Panc1 (cell line): ENCODE data around the gene SLC27A4. TPM values are rescaled to one million over a fixed set of nuclear protein-coding genes. Genes with fewer than 3 reads are reported as not detected.

Source experiments
- ATAC-seq: fragments of 200-7000 bp; cut with Tn5 transposase; 2 replicates; pipeline ENCODE4 v1.9.1; 2020; ENCODE audit warnings: mild to moderate bottlenecking, moderate library complexity
- BruUV-seq: library from RNA; stranded (reverse); fragments of 400-500 nt; replicated peaks from 2 replicates; lab custom pipeline; 2021; lab: Mats Ljungman, UMichigan
- CTCF ChIA-PET: fragments of 300-600 bp; sonication (Branson Sonifier 250); formaldehyde crosslinking; loops from one replicate; lab custom pipeline; 2022; ENCODE audit warnings: antibody characterized with exemption; lab: Charles Lee
- POLR2A ChIA-PET: fragments of 300-600 bp; sonication (Branson Sonifier 250); formaldehyde crosslinking; loops from one replicate; lab custom pipeline; 2022; ENCODE audit warnings: antibody characterized with exemption; lab: Charles Lee
- DNase-seq: peaks from one replicate; pipeline ENCODE4 v3.0.0-alpha.2; 2010; ENCODE audit warnings: low read depth, low spot score
- H3K27ac ChIP-seq: 2 replicates; pipeline ENCODE4 v1.5.1; 2011; ENCODE audit warnings: mild to moderate bottlenecking, low read length, inconsistent platforms
- H3K27me3 ChIP-seq: fragments of 200-500 bp; sonication (Bioruptor generic); 2 replicates; pipeline ENCODE4 v1.6.0; 2014; ENCODE audit warnings: low read length, inconsistent platforms; ENCODE audit not compliant: control insufficient read depth, insufficient read depth
- H3K36me3 ChIP-seq: fragments of 200-500 bp; sonication (Bioruptor generic); 2 replicates; pipeline ENCODE4 v1.5.1; 2014; ENCODE audit warnings: inconsistent platforms, mild to moderate bottlenecking, low read length, moderate library complexity; ENCODE audit not compliant: control insufficient read depth, insufficient read depth
- H3K4me1 ChIP-seq: 2 replicates; pipeline ENCODE4 v1.5.1; 2011; ENCODE audit warnings: inconsistent platforms, mild to moderate bottlenecking, low read length, moderate library complexity; ENCODE audit not compliant: control insufficient read depth, insufficient read depth
- H3K4me3 ChIP-seq, 2 experiments: 2 replicates each; pipeline ENCODE4 v1.5.1; 2011 to 2012; ENCODE audit warnings: low read depth in 2 of 2, low read length in 2 of 2, mild to moderate bottlenecking in 2 of 2, inconsistent platforms in 1 of 2, moderate library complexity in 1 of 2
- H3K9me3 ChIP-seq: fragments of 200-500 bp; sonication (Bioruptor generic); 2 replicates; pipeline ENCODE4 v1.5.1; 2014; ENCODE audit warnings: low read depth, mild to moderate bottlenecking, inconsistent platforms, low read length, moderate library complexity; ENCODE audit not compliant: control insufficient read depth, insufficient read depth
- CTCF ChIP-seq: fragments of 450-650 bp; IDR thresholded peaks from 2 replicates; pipeline ENCODE4 v1.5.1; 2017; ENCODE audit warnings: mild to moderate bottlenecking
- POLR2AphosphoS5 ChIP-seq: IDR thresholded peaks from 2 replicates; pipeline ENCODE4 v1.6.1; 2012; ENCODE audit warnings: mild to moderate bottlenecking, low read depth, low read length, moderate library complexity
- REST ChIP-seq, 2 experiments: IDR thresholded peaks; 2 replicates each; pipeline ENCODE4 v1.6.1; 2011 to 2012; ENCODE audit warnings: low read depth in 2 of 2, control low read depth in 1 of 2, low read length in 1 of 2, mild to moderate bottlenecking in 1 of 2, moderate library complexity in 1 of 2; ENCODE audit not compliant: insufficient read depth in 1 of 2
- SIN3A ChIP-seq: IDR thresholded peaks from 2 replicates; pipeline ENCODE4 v1.6.1; 2012; ENCODE audit warnings: low read depth, mild to moderate bottlenecking, low read length, moderate library complexity, borderline replicate concordance; ENCODE audit not compliant: insufficient read depth
- TCF7L2 ChIP-seq: IDR thresholded peaks from 2 replicates; pipeline ENCODE4 v1.6.1; 2011; ENCODE audit warnings: mild to moderate bottlenecking, low read depth, low read length, inconsistent platforms
- in situ Hi-C: cut with HindIII; loops from 2 replicates; pipeline ENCODE4 v1.10.0; 2016; ENCODE audit warnings: low sequenced_read_pairs, low pct_unique_long_range_greater_than_20kb
- intact Hi-C: fragments of 100-400 bp; cut with micrococcal nuclease; formaldehyde crosslinking; loops from one replicate; pipeline ENCODE4 v1.10.0; 2022; ENCODE audit not compliant: unreplicated experiment
- total RNA-seq: library from RNA; stranded (reverse); gene quantifications from one replicate; pipeline ENCODE4 v1.2.1, GENCODE V29; 2021; ENCODE audit not compliant: unreplicated experiment

Gene SLC27A4
- total RNA-seq, 1 experiment from 2014 or later, result 20.3 TPM

DNA sequence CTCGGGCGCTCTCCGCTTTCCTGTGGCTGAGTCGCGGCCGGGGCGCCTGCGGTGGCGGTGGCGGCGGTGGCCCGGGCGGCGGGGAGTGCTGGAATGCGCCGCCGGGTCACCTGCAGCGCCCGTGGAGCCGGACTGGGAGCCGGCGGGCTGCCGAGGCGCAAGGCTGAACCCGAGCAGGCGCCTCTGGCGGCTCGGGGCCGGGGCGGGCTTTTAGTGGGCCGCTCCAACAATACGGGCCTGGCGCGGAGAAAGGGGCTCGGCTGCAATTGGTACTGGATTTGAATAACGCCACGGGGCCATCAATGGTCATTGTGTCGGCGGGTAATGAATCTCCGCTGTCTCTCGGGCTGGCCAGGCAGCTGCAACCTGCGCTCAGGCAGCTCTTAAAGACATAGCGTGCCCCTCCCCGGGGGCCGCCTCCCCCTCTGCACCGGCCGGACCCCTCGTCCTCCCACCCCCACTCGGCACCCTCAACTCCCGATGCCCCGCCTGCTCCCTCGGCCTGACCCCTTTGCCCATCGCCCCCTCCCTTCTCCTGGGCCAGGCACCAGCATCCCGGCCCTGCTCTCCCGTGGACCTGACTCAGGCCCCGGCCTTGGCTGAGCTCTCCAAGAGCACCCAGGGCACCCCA, 52.9 kb downstream of the SLC27A4 start:
- CTCF ChIA-PET, result no interaction called here
- H3K9me3 ChIP-seq, result no peaks in the 10 kb centered on the region
- POLR2A ChIA-PET, result no interaction called here
- H3K27me3 ChIP-seq, result no peaks in the 10 kb centered on the region
- no TSS peak for BruUV-seq
- intact Hi-C loops (no loop called here), in situ Hi-C loops (no loop called here)
- TF ChIP-seq CTCF (no peak), SIN3A (no peak), POLR2AphosphoS5 (no peak), TCF7L2 (no peak), REST (IDR thresholded peaks at IDR 0.05; ENCODE audit: insufficient read depth in 1 of 2, low read depth in 2 of 2, low read length in 1 of 2) (no peak)
- DNase-seq (no peak), ATAC-seq (0 out of 2 replicates have a peak, but pooled peaks have one; percentile 22)
- no peaks in the 10 kb centered on the region for H3K4me1 ChIP-seq
- H3K4me3 ChIP-seq, result no peak overlapping the region
- H3K36me3 ChIP-seq, result no peaks in the 10 kb centered on the region
- H3K27ac ChIP-seq, result no peak overlapping the region

GRCh38 chr9:128393970-128394369, 53.6 kb downstream of the SLC27A4 start:
- CTCF ChIA-PET, result no interaction called here
- no peak overlapping the region for H3K4me3 ChIP-seq
- H3K27me3 ChIP-seq, result no peaks in the 10 kb centered on the region
- no peaks in the 10 kb centered on the region for H3K36me3 ChIP-seq
- ATAC-seq (no peak), DNase-seq (no peak)
- no peaks in the 10 kb centered on the region for H3K9me3 ChIP-seq
- intact Hi-C loops (no loop called here), in situ Hi-C loops (no loop called here)
- no peak for TF ChIP-seq SIN3A
- no peak overlapping the region for H3K27ac ChIP-seq
- POLR2A ChIA-PET, result no interaction called here
- no peaks in the 10 kb centered on the region for H3K4me1 ChIP-seq
- BruUV-seq, result no TSS peak

GRCh38 chr9:128394379-128395168, 54.2 kb downstream of the SLC27A4 start:
- ATAC-seq, result no peak
- POLR2A ChIA-PET, result no interaction called here
- Histone ChIP-seq H3K9me3 (no peaks in the 10 kb centered on the region), H3K4me1 (no peaks in the 10 kb centered on the region), H3K36me3 (no peaks in the 10 kb centered on the region), H3K27ac (no peak overlapping the region), H3K4me3 (no peak overlapping the region), H3K27me3 (no peaks in the 10 kb centered on the region)
- BruUV-seq, result no TSS peak
- no peak for DNase-seq
- in situ Hi-C loops (no loop called here), intact Hi-C loops (no loop called here)
- TF ChIP-seq POLR2AphosphoS5 (no peak), TCF7L2 (no peak), REST (IDR thresholded peaks at IDR 0.05; ENCODE audit: insufficient read depth in 1 of 2, low read depth in 2 of 2, low read length in 1 of 2) (no peak), CTCF (no peak), SIN3A (no peak)
- CTCF ChIA-PET, result no interaction called here
